Measurements from ENCODE around the gene C16orf90. TPM values are rescaled to one million over a fixed set of nuclear protein-coding genes. Genes with fewer than 3 reads are reported as not detected.

C16orf90 gene
- total RNA-seq, 1 donor: not detected

DNA sequence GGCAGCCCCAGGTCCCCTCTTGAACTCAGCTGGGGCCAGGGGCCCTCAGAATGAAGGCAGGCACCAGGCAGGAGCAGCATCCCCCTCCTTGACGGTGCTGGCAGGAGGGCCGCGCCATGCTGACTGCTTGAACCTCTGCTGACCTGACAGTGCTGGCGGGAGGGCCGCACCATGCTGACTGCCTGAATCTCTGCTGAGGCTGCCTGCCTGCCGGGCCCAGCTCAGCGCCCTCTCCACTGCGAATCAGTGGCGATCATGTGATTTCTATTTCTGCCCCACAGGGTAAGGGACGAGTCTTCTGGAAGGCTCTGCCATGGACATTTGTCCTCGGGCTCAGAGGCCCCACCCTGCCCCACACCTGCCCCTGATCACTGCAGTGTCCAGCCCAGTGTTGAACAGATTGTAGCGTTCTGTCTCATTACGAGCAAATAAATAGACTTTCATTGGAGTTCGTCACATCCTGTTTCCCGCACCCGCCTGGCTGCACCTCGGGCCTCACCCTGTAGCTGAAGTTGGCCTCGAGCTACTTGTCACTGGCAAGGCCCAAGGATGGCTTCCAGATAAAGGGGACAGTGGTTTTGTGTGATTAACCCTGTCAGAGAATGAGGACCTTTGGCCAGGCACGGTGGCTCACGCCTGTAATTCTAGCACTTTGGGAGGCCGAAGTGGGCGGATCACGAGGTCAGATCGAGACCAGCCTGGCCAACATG, 8.6 kb downstream of the C16orf90 start:
- DNase-seq (ENCODE audit: insufficient read length, low spot score, missing footprints): peak; percentile 66
- Histone ChIP-seq H3K9me3 (ENCODE audit: low read depth, low read length) (no peaks in the 10 kb centered on the region), H3K4me2 (ENCODE audit: insufficient read depth, low read length) (no peak overlapping the region), H2AFZ (ENCODE audit: low read length) (no peak overlapping the region), H4K20me1 (ENCODE audit: insufficient read depth, low read length) (peaks cover 11% of the 10 kb centered on the region), H3K79me2 (ENCODE audit: insufficient read depth, low read length) (peaks cover 12% of the 10 kb centered on the region), H3K4me1 (ENCODE audit: insufficient read depth, low read length) (no peaks in the 10 kb centered on the region), H3K27me3 (ENCODE audit: insufficient read depth, low read length) (no peaks in the 10 kb centered on the region), H3K36me3 (ENCODE audit: insufficient read depth, low read length) (peaks cover 39% of the 10 kb centered on the region), H3K4me3 (ENCODE audit: insufficient read depth, low read length) (no peak overlapping the region), H3K27ac (ENCODE audit: low read depth, low read length) (no peak overlapping the region)
- TF ChIP-seq, protein P1, sequence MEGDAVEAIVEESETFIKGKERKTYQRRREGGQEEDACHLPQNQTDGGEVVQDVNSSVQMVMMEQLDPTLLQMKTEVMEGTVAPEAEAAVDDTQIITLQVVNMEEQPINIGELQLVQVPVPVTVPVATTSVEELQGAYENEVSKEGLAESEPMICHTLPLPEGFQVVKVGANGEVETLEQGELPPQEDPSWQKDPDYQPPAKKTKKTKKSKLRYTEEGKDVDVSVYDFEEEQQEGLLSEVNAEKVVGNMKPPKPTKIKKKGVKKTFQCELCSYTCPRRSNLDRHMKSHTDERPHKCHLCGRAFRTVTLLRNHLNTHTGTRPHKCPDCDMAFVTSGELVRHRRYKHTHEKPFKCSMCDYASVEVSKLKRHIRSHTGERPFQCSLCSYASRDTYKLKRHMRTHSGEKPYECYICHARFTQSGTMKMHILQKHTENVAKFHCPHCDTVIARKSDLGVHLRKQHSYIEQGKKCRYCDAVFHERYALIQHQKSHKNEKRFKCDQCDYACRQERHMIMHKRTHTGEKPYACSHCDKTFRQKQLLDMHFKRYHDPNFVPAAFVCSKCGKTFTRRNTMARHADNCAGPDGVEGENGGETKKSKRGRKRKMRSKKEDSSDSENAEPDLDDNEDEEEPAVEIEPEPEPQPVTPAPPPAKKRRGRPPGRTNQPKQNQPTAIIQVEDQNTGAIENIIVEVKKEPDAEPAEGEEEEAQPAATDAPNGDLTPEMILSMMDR (IDR thresholded peaks at IDR 0.05; ENCODE audit: extremely low read depth, low read depth, low read length): no peak

DNA sequence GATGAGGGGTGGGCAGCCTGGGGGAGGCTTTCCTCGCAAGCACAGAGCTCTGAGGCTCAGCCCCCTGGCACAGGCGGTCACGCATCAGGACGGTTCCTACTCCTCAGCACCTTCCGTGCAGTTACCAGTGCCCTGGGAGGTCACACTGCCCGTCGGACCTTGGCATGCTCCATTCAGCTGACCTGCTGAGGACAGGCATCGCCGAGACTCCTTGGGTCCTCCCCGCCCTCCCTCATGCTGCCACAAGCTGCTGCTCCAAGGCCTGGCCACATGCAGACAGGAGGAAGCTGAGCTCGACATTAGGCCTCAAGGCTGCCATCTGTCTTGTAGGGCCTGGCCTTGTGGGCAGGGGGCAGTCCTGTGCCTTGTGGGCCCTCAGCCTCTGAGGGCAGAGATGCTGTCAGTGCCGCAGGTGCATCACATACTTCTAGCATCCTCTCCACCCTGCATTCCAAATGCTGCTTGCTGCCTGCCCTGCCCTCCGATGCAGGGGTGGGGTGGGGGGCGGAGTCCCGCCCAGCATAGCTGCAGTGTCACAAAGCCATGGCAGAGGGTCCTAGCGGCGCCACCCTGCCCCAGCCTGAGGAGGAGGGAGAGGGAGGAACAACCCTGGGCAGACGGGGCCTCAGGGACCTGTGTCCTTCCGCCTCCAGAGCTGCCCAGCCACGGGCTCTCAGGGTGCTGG, 9.3 kb downstream of the C16orf90 start:
- H3K4me2 ChIP-seq (ENCODE audit: insufficient read depth, low read length): no peak overlapping the region
- H3K27ac ChIP-seq (ENCODE audit: low read depth, low read length): no peak overlapping the region
- peaks cover 19% of the 10 kb centered on the region for H3K79me2 ChIP-seq (ENCODE audit: insufficient read depth, low read length)
- DNase-seq (ENCODE audit: insufficient read length, low spot score, missing footprints): peak; percentile 67
- no peaks in the 10 kb centered on the region for H3K4me1 ChIP-seq (ENCODE audit: insufficient read depth, low read length)
- peaks cover 14% of the 10 kb centered on the region for H4K20me1 ChIP-seq (ENCODE audit: insufficient read depth, low read length)
- H3K9me3 ChIP-seq (ENCODE audit: low read depth, low read length): no peaks in the 10 kb centered on the region
- no peak overlapping the region for H2AFZ ChIP-seq (ENCODE audit: low read length)
- no peak overlapping the region for H3K4me3 ChIP-seq (ENCODE audit: insufficient read depth, low read length)
- H3K36me3 ChIP-seq (ENCODE audit: insufficient read depth, low read length): peaks cover 44% of the 10 kb centered on the region
- TF ChIP-seq, protein P1 (IDR thresholded peaks at IDR 0.05; ENCODE audit: extremely low read depth, low read depth, low read length): no peak
- H3K27me3 ChIP-seq (ENCODE audit: insufficient read depth, low read length): no peaks in the 10 kb centered on the region

DNA sequence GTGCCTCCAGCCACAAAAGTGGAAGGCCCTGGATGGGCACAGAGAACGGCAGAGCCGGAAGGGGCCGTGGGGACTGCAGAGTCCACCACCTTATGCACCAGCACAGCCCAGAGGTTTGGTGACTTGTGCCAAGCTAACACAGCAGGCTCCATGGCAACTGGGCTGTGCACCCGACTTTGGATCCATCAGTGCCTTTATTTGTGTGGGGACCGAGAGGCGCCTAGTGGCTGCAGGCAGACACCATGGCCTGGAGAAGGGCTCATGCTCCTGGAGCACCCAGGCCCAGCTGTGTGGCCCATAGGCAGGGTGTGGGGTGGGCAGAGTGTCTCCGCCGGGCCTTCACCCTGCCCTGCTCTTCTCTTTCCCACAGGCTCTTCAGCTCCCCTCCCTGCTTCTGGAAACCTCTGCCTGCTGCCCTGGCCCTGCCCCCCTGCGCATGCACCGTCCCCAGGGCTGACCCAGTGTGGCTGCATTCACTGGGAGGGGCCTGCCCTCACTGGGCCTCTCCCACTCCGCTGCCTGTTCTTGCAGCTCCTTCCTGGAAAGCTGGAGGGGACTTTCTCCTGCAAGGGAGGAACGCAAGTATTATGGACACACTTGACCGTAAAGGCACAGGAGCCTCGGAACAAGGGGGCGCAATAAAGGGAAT, 10.1 kb downstream of the C16orf90 start:
- TF ChIP-seq, protein P1 (IDR thresholded peaks at IDR 0.05; ENCODE audit: extremely low read depth, low read depth, low read length): no peak
- peak; percentile 47 for DNase-seq (ENCODE audit: insufficient read length, low spot score, missing footprints)
- H3K79me2 ChIP-seq (ENCODE audit: insufficient read depth, low read length): peaks cover 19% of the 10 kb centered on the region
- H4K20me1 ChIP-seq (ENCODE audit: insufficient read depth, low read length): peaks cover 14% of the 10 kb centered on the region
- H3K27ac ChIP-seq (ENCODE audit: low read depth, low read length): no peak overlapping the region
- H3K4me1 ChIP-seq (ENCODE audit: insufficient read depth, low read length): no peaks in the 10 kb centered on the region
- peaks cover 44% of the 10 kb centered on the region for H3K36me3 ChIP-seq (ENCODE audit: insufficient read depth, low read length)
- no peak overlapping the region for H2AFZ ChIP-seq (ENCODE audit: low read length)
- no peak overlapping the region for H3K4me2 ChIP-seq (ENCODE audit: insufficient read depth, low read length)
- no peaks in the 10 kb centered on the region for H3K9me3 ChIP-seq (ENCODE audit: low read depth, low read length)
- no peak overlapping the region for H3K4me3 ChIP-seq (ENCODE audit: insufficient read depth, low read length)
- H3K27me3 ChIP-seq (ENCODE audit: insufficient read depth, low read length): no peaks in the 10 kb centered on the region

Measured in osteoblast (primary cell).